Naive B cell (primary cell): Measurements from ENCODE around the gene UGT1A7. TPM values are rescaled to one million over a fixed set of nuclear protein-coding genes. Genes with fewer than 3 reads are reported as not detected.
"Not testable (repeated sequence)": the region's sequence is repeated elsewhere in the genome, so short reads cannot be mapped to it uniquely, and the experiment has no call there.

Experiments
- ATAC-seq, 2 donors: fragments of 150-1000 bp; cut with Tn5 transposase; 2 replicates each; pipeline ENCODE4 v1.10.0; 2021; ENCODE audit warnings: low read depth in 2 of 2, mild to moderate bottlenecking in 2 of 2, moderate library complexity in 2 of 2
- DNase-seq: peaks from one replicate; pipeline ENCODE4 v3.0.0; 2022
- H3K27ac Mint-ChIP-seq, 6 donors: one replicate each; pipeline ENCODE4 v1.8.0; 2020 to 2022; ENCODE audit warnings: mild to moderate bottlenecking in 6 of 6, mixed read lengths in 6 of 6, moderate library complexity in 5 of 6, inconsistent platforms in 2 of 6
- H3K27me3 Mint-ChIP-seq, 3 donors: one replicate each; pipeline ENCODE4 v1.8.0; 2021 to 2022; ENCODE audit warnings: mixed read lengths in 3 of 3, mild to moderate bottlenecking in 1 of 3
- H3K36me3 Mint-ChIP-seq, 2 donors: one replicate each; pipeline ENCODE4 v1.8.0; 2020 to 2022; ENCODE audit warnings: mixed read lengths in 2 of 2, inconsistent platforms in 1 of 2, mild to moderate bottlenecking in 1 of 2
- H3K4me1 Mint-ChIP-seq, 3 donors: one replicate each; pipeline ENCODE4 v1.8.0; 2020 to 2022; ENCODE audit warnings: mixed read lengths in 3 of 3, inconsistent platforms in 1 of 3, mild to moderate bottlenecking in 1 of 3, moderate library complexity in 1 of 3
- H3K4me3 Mint-ChIP-seq, 8 donors: one replicate each; pipeline ENCODE4 v1.8.0; 2020 to 2022; ENCODE audit warnings: mild to moderate bottlenecking in 8 of 8, mixed read lengths in 8 of 8, moderate library complexity in 8 of 8, inconsistent platforms in 2 of 8
- H3K9me3 Mint-ChIP-seq, 7 donors: one replicate each; pipeline ENCODE4 v1.8.0; 2020 to 2022; ENCODE audit warnings: mixed read lengths in 7 of 7, mild to moderate bottlenecking in 5 of 7, inconsistent platforms in 2 of 7, moderate library complexity in 1 of 7
- polyA plus RNA-seq, 6 donors: library from polyadenylated mRNA; unstranded; fragments of 300-500 nt; fragmentation: Illumina TruSeq; gene quantifications; one replicate each; pipeline ENCODE4 v1.2.3, GENCODE V29; 2021; ENCODE audit warnings: low read depth in 6 of 6

Gene UGT1A7
- polyA plus RNA-seq, 6 donors from 2014 or later, result not detected

DNA sequence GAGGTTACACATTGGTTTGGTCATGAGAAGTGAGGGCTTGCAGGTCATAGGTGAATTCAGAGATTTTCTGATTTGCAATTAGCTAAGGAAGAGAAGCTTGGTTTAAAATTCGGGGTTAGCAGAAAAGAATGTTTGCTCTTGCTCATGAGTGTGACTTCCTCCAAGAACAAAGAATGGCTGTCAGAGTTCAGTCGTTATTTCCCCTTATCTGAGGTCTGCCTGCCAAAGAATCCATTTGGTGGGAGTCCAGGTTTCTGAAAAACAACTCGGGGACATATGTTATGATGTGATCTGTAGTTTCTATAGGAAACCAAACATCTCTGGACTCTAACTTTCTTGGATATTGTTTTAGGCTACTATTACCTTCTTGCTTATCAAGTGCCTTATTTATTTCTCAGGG is 7.8 kb downstream of the UGT1A7 start:
- H3K27ac Mint-ChIP-seq, result no peak overlapping the region
- H3K4me1 Mint-ChIP-seq, result peaks cover 5 to 8% (median 6%) of the 10 kb centered on the region in 3 donors
- H3K9me3 Mint-ChIP-seq, result no peaks in the 10 kb centered on the region
- no peaks in the 10 kb centered on the region for H3K36me3 Mint-ChIP-seq
- H3K4me3 Mint-ChIP-seq, result no peak overlapping the region
- peaks cover 4 to 20% (median 8%) of the 10 kb centered on the region in 3 donors for H3K27me3 Mint-ChIP-seq
- DNase-seq, result no peak
- no peak for ATAC-seq

DNA sequence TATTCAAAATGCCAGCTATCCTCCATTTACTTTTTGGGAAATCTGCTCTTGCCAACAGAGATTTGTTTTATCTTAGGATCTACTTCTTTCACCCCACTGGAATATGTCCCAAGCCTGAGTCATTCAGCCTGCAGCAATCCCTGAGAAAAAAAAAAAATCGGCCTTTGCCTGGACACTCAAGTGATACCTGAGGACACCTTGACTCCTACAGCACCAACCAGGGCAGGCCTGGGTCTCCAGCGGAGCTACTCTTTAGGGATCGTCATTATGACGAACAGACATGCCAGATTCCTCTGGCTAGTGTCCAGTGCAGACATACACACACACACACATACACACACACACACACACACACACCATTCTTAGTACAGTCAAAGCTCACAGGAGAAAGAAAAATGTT is 8.7 kb downstream of the UGT1A7 start:
- H3K36me3 Mint-ChIP-seq, result no peaks in the 10 kb centered on the region
- peaks cover 0 to under 1% (median 0%) of the 10 kb centered on the region in 7 donors for H3K9me3 Mint-ChIP-seq
- H3K27ac Mint-ChIP-seq, result peak overlapping the region in 1 of 6 donors; percentile 30
- no peak for DNase-seq
- H3K4me3 Mint-ChIP-seq, result no peak overlapping the region
- H3K4me1 Mint-ChIP-seq, result peaks cover 5 to 8% (median 6%) of the 10 kb centered on the region in 3 donors
- H3K27me3 Mint-ChIP-seq, result peaks cover 4 to 20% (median 8%) of the 10 kb centered on the region in 3 donors
- no peak for ATAC-seq

DNA sequence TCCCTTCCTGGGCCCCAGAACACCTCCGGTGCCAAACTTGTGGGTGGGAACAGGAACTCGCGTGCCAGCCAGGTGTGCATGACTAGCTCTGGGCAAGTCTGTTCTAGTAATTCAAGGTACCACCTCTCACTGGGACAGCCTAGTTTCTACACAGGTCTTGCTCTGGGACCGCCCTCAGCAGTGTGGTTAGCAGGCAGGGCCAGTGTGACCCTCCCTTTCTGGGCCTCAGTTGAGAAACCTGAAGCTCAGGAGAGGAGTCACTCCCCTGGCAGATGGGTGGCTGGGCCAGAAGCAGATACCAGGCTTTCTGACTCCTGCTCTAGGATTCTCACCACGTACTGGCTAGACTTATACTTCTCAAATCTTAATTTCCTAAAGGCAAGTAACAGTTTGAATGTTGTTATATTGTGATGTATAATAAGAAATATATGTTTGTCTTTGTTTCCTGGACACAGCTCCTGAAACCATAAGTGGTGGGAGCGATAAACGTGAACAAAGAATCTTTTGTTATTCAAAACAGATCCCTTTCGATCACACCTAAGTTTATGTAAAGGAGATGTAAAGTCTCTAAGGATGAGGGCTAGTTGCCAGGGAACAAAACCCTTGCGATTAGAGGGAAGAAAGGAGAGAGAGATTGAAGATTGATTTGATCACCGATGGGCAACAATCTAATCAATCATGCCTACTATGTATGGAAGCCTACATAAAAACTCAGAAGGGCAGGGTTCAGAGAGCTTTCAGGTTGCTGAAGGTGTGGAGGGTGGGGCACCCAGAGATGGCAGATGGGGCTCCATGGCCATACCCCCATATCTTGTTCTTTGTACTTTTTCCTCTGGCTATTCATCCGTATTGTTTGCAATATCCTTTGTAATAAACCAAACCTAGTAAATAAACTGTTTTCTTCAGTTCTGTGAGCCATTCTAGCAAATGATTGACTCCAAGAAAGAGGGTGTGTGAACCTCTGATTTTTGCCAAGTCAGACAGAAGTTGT is 10.0 kb downstream of the UGT1A7 start:
- H3K27me3 Mint-ChIP-seq, result peaks cover 4 to 16% (median 8%) of the 10 kb centered on the region in 3 donors
- H3K27ac Mint-ChIP-seq, result peak overlapping the region in 2 of 6 donors; percentile 21 to 31
- no peak for ATAC-seq
- no peaks in the 10 kb centered on the region for H3K36me3 Mint-ChIP-seq
- H3K4me1 Mint-ChIP-seq, result peaks cover 5 to 8% (median 6%) of the 10 kb centered on the region in 3 donors
- H3K4me3 Mint-ChIP-seq, result no peak overlapping the region
- DNase-seq, result no peak
- peaks cover 0 to 3% (median 0%) of the 10 kb centered on the region in 7 donors for H3K9me3 Mint-ChIP-seq

DNA sequence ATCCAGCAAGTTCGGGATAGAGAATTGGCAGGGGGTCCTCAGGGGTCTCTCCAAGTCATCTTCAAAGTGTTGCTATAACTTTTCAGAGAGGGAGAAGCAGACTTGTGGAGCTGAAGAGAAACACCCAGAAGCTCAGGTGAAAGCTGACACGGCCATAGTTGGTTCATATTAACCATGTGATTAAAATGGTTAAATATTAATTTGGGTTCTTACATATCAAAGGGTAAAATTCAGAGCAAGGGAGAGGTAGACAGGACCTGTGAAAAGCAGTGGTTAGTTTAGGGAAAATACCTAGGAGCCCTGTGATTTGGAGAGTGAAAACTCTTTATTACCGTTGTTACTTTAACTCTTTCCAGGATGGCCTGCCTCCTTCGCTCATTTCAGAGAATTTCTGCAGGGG is 10.9 kb downstream of the UGT1A7 start, which contains the start of gene UGT1A6:
Gene UGT1A6 (plus strand): TSS at position 243 of the 400 bp plus-strand sequence. CDS start 115 bp downstream, at position 358.
- H3K36me3 Mint-ChIP-seq, result no peaks in the 10 kb centered on the region
- H3K4me3 Mint-ChIP-seq, result no peak within 1 kb of the TSS
- no peak for ATAC-seq
- H3K27me3 Mint-ChIP-seq, result peaks cover 4 to 13% (median 7%) of the 10 kb centered on the region in 3 donors
- H3K4me1 Mint-ChIP-seq, result peaks cover 5 to 8% (median 6%) of the 10 kb centered on the region in 3 donors
- H3K27ac Mint-ChIP-seq, result peak within 1 kb of the TSS in 2 of 6 donors; percentile 21 to 69
- H3K9me3 Mint-ChIP-seq, result peaks cover 0 to 3% (median 0%) of the 10 kb centered on the region in 7 donors
- DNase-seq, result no peak

DNA sequence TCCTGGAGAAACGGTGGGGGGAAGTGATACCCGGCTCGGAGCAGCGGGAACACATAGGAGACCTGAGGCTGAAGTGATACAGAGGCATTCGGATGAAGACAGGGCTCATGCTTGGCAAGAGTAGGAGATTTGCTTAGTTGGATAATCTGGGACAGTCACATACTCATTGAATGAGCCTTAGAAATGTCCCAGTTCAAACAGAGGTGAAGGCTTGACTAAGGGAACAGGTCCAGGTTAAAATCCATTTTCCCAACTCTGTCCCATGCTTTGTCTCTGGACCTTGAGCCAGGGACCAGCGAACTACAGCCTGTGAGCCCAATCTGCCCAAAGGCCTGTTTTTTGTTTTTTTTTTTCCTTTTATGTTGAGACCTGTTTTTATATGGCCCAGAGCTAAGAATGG is 12.3 kb downstream of the UGT1A7 start:
- ATAC-seq (no peak), DNase-seq (no peak)
- Mint-ChIP-seq H3K9me3 (peaks cover 0 to 3% (median 0%) of the 10 kb centered on the region in 7 donors), H3K4me1 (peaks cover 4 to 5% (median 5%) of the 10 kb centered on the region in 3 donors), H3K27ac (peak overlapping the region in 2 of 6 donors; percentile 11 to 69), H3K36me3 (no peaks in the 10 kb centered on the region), H3K4me3 (no peak overlapping the region), H3K27me3 (peaks cover 3 to 17% (median 3%) of the 10 kb centered on the region in 3 donors)

DNA sequence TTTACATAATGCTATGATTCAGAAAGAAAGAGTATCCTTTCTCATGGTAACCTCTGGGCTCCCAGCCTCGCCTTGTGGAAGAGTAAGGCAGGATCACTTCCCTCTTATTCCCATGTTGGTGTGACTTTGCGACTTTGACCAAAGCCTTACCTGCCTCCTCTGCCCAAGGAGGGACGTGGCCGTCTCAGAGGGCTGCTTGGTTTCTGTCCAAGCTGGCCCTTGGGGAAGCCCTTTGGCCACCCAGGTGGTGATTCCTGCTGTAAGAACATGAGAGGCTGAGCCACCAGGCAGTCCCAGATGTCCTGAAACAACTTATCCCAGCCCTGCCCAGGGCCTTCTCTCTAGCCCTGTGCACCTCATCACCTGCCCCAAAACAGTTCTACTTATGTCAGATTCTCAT is 17.0 kb downstream of the UGT1A7 start:
- H3K9me3 Mint-ChIP-seq, result peaks cover 0 to 5% (median 0%) of the 10 kb centered on the region in 7 donors
- H3K4me3 Mint-ChIP-seq, result no peak overlapping the region
- ATAC-seq (no peak), DNase-seq (no peak)
- H3K27ac Mint-ChIP-seq, result peak overlapping the region in 1 of 6 donors; percentile 80
- no peaks in the 10 kb centered on the region for H3K36me3 Mint-ChIP-seq
- H3K4me1 Mint-ChIP-seq, result no peaks in the 10 kb centered on the region
- peaks cover 0 to 19% (median 9%) of the 10 kb centered on the region in 3 donors for H3K27me3 Mint-ChIP-seq

DNA sequence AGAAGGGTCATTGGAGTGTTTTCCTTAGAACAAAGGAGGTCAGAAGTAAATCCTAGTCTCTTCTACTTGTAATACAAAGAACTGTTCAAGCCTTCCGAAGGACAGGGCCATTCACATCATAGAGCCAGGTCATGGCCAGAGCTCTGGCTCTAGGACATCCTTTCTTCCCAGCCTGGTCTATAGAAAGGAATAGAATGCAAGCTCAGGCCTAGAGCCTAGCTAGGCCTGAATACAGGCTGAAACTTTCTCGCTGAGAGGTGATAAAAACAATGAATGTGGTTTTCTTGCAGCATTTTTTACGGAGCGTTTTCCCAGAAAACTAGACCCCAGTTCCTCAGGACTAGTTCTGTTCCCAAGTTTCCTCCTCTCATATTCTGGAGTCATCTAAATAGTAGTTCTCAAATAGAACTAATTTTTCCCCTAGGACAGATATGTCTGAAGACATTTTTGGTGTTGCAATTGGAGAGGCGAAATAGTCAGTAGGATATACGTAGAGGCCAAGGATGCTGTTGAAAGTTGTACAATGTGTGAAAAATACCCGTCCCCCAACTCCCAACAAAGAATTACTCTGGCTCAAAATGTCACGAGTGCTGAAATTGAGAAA is 17.8 kb downstream of the UGT1A7 start:
- ATAC-seq (no peak), DNase-seq (no peak)
- Mint-ChIP-seq H3K36me3 (no peaks in the 10 kb centered on the region), H3K27me3 (peaks cover 0 to 24% (median 9%) of the 10 kb centered on the region in 3 donors), H3K4me3 (no peak overlapping the region), H3K9me3 (peaks cover 0 to 8% (median 5%) of the 10 kb centered on the region in 7 donors), H3K4me1 (no peaks in the 10 kb centered on the region), H3K27ac (no peak overlapping the region)

DNA sequence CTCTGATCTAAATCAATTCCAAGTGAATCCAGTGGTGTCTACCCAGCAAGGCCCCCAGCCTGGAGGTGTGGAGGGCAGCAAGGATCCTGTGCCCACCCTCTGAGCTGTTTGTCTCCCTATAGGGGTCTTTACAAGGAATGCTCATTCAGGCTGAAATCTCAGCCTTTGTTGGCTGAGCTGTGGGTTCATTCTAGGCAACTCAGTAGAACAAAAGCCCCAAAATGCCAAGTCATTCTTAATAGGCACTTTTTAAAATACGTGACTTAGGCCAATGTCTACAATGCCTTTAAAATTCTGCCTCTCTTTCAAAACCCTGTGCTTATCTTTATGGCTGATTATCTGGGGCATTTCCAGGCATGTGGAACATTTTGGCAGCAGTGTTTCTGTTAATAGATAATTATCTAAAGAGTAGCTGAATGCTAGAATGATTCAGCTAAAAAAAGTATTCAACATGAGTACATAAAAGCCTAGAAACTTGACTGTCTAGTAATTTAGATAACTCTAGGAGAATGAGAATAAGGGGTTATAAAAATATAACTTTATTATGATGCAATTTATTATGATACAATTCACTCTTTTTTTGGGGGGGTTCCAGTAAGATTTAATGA is 18.4 kb downstream of the UGT1A7 start:
- ATAC-seq (no peak), DNase-seq (no peak)
- no peaks in the 10 kb centered on the region for H3K4me1 Mint-ChIP-seq
- no peaks in the 10 kb centered on the region for H3K36me3 Mint-ChIP-seq
- peaks cover 0 to 8% (median 5%) of the 10 kb centered on the region in 7 donors for H3K9me3 Mint-ChIP-seq
- peaks cover 0 to 24% (median 12%) of the 10 kb centered on the region in 3 donors for H3K27me3 Mint-ChIP-seq
- no peak overlapping the region for H3K4me3 Mint-ChIP-seq
- H3K27ac Mint-ChIP-seq, result no peak overlapping the region

DNA sequence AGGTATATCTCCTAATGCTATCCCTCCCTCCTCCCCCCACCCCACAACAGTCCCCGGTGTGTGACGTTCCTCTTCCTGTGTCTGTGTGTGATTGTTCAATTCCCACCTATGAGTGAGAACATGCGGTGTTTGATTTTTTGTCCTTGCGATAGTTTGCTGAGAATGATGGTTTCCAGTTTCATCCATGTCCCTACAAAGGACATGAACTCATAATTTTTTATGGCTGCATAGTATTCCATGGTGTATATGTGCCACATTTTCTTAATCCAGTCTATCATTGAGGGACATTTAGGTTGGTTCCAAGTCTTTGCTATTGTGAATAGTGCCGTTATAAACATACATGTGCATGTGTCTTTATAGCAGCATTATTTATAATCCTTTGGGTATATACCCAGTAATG is 19.1 kb downstream of the UGT1A7 start:
- peaks cover 0 to 24% (median 17%) of the 10 kb centered on the region in 3 donors for H3K27me3 Mint-ChIP-seq
- H3K4me1 Mint-ChIP-seq, H3K36me3 Mint-ChIP-seq, ATAC-seq, DNase-seq, H3K27ac Mint-ChIP-seq, H3K9me3 Mint-ChIP-seq, H3K4me3 Mint-ChIP-seq: not testable (repeated sequence)

DNA sequence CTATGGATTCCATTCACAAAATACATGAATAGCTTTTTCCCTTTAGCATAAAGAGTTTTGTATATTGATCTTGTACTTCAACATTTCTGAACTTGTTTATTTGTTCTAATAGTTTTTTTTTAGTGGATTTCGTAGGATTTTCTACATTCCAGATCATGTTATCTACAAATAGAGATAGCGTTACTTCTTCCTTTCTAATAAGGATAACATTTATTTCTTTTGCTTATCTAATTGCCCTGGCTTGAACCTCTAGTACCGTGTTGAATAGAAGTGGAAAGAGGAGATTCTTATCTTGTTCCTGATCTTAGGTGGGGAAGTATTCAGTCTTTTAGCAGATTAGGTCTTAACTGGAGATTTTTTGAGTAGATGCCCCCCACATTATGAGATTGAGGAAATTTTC is 20.5 kb downstream of the UGT1A7 start:
- H3K4me3 Mint-ChIP-seq, result no peak overlapping the region
- H3K36me3 Mint-ChIP-seq, result no peaks in the 10 kb centered on the region
- no peak overlapping the region for H3K27ac Mint-ChIP-seq
- peaks cover 0 to 8% (median 3%) of the 10 kb centered on the region in 7 donors for H3K9me3 Mint-ChIP-seq
- H3K4me1 Mint-ChIP-seq, result no peaks in the 10 kb centered on the region
- ATAC-seq (no peak), DNase-seq (no peak)
- H3K27me3 Mint-ChIP-seq, result peaks cover 0 to 27% (median 17%) of the 10 kb centered on the region in 3 donors

DNA sequence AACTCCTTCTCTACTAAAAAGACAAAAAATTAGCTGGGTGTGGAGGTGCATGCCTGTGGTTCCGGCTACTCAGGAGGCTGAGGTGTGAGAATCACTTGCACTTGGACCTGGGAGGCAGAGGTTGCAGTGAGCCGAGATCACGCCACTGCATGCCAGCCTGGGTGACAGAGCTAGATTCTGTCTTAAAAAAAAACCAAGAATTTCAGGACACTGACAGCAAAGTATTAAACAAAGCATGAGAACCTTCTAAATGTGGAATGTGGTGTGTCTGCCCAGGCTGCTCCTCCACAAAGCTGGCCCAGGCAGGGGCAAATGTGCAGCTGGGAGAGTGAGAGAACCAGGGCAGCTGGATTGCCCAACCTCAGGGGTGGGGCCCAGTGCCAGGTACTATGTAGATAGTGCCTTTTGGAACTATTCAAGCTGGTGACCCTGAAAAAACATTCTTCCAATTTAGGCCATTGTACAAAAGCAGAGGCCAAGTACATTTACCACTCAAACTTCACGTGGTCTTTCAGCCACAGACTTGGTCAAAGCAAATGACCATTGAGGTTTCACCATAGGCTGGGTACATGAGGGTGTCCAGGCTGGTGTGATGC is 24.3 kb downstream of the UGT1A7 start:
- peaks cover 0 to 8% (median 3%) of the 10 kb centered on the region in 7 donors for H3K9me3 Mint-ChIP-seq
- peaks cover 0 to under 1% (median 0%) of the 10 kb centered on the region in 3 donors for H3K4me1 Mint-ChIP-seq
- H3K27me3 Mint-ChIP-seq, result peaks cover 5 to 19% (median 8%) of the 10 kb centered on the region in 3 donors
- DNase-seq, result no peak
- no peak overlapping the region for H3K4me3 Mint-ChIP-seq
- no peaks in the 10 kb centered on the region for H3K36me3 Mint-ChIP-seq
- H3K27ac Mint-ChIP-seq, result no peak overlapping the region
- no peak for ATAC-seq

DNA sequence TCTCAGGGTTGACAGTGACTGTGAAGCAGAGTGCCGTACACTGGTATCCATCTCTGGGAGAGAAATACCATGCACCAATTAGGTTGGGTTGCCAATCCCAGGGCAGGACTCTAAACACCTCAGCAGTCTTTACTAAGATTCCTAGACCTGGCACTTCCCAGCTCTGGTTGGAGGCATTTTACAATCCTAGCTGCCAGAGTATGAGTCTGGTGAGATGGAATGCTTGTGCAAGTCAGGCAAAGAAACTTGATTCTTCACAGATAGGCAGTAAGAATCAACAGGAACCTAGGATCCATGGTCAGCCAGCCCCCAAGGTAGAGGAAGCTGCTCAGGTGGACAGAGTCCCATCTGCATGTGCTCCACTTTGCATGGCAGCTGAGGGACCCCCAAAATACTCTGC is 25.0 kb downstream of the UGT1A7 start:
- ATAC-seq (no peak), DNase-seq (no peak)
- Mint-ChIP-seq H3K27me3 (peaks cover 8 to 19% (median 10%) of the 10 kb centered on the region in 3 donors), H3K36me3 (no peaks in the 10 kb centered on the region), H3K9me3 (peaks cover 0 to 8% (median 3%) of the 10 kb centered on the region in 7 donors), H3K27ac (no peak overlapping the region), H3K4me1 (peaks cover 5 to 6% (median 6%) of the 10 kb centered on the region in 3 donors), H3K4me3 (no peak overlapping the region)
